Measurements from ENCODE around the gene DHRSX.
"Not testable (repeated sequence)": the region's sequence is repeated elsewhere in the genome, so short reads cannot be mapped to it uniquely, and the experiment has no call there.

DNA sequence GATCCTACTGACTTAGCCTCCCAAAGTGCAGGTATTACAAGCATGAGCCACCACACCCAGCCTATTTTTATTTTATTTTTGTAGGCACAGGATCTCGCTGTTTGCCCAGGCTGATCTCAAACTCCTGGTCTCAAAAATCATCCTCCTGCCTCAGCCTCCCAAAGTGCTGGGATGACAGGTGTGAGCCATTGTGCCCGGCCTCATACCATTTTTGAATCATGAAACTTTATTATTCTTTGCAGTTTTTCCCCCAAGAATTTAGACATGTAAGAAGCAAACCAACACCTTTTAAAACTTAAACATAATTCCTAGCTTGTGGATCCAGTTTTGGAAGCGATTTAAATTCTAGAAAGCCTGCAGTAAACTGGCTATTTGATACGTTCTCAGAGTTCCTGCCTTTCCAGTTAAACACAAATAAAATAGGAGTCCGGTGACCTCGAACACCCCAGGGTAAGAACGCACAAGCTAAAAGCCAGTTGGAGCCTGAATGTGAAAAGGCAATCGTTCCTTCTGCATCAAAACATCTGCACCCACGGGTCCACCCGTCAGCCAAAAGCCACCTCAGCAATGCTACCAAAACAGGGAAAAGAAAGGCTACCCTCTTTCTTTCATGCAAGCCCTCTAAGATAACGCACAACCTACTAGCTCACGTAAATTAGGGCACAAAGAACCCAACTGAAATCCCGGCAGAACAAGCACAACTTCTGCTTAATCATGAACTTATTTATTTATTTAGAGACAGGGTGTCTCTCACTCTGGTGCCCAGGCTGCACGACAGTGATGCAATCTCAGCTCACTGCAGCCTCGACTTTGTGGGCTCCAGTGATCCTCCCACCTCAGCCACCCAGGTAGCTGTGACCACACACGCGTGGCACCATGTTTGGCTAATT is 39.7 kb downstream of the DHRSX start:
- TF ChIP-seq, protein P1, sequence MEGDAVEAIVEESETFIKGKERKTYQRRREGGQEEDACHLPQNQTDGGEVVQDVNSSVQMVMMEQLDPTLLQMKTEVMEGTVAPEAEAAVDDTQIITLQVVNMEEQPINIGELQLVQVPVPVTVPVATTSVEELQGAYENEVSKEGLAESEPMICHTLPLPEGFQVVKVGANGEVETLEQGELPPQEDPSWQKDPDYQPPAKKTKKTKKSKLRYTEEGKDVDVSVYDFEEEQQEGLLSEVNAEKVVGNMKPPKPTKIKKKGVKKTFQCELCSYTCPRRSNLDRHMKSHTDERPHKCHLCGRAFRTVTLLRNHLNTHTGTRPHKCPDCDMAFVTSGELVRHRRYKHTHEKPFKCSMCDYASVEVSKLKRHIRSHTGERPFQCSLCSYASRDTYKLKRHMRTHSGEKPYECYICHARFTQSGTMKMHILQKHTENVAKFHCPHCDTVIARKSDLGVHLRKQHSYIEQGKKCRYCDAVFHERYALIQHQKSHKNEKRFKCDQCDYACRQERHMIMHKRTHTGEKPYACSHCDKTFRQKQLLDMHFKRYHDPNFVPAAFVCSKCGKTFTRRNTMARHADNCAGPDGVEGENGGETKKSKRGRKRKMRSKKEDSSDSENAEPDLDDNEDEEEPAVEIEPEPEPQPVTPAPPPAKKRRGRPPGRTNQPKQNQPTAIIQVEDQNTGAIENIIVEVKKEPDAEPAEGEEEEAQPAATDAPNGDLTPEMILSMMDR (IDR thresholded peaks at IDR 0.05): not testable (repeated sequence)
- TF ChIP-seq EZH2 (IDR thresholded peaks at IDR 0.05; ENCODE audit: borderline replicate concordance, insufficient read depth, low read depth, low read length, poor library complexity, severe bottlenecking): not testable (repeated sequence)
